Lower leg skin (tissue), 3 donors: ENCODE data around the gene NOTCH2NLA.
"Not testable (repeated sequence)": the region's sequence is repeated elsewhere in the genome, so short reads cannot be mapped to it uniquely, and the experiment has no call there.

Experiments
- CTCF ChIP-seq, 3 donors: fragments of 450-650 bp; IDR thresholded peaks; one replicate each; pipeline ENCODE4 v1.5.1; 2016; ENCODE audit warnings: antibody characterized with exemption in 3 of 3, mild to moderate bottlenecking in 3 of 3, moderate library complexity in 2 of 3
- POLR2A ChIP-seq, 2 donors: fragments of 450-650 bp; IDR thresholded peaks; one replicate each; pipeline ENCODE4 v1.6.1; 2016 to 2017; ENCODE audit warnings: antibody characterized with exemption in 2 of 2, mild to moderate bottlenecking in 1 of 2, moderate library complexity in 1 of 2

GRCh38 chr1:146257992-146258552, 29.3 kb upstream of the NOTCH2NLA start:
- not testable (repeated sequence) for TF ChIP-seq CTCF, POLR2A (IDR thresholded peaks at IDR 0.05)
